GM23248 (cell line): ENCODE measurements around the gene CD177. TPM values are rescaled to one million over a fixed set of nuclear protein-coding genes. Genes with fewer than 3 reads are reported as not detected.
"Not testable (repeated sequence)": the region's sequence is repeated elsewhere in the genome, so short reads cannot be mapped to it uniquely, and the experiment has no call there.

Experiments used
- DNase-seq: peaks from one replicate; pipeline ENCODE4 v3.0.0-alpha.2; 2015
- H2AFZ ChIP-seq: fragments of 200-600 bp; sonication (generic); 2 replicates; pipeline ENCODE4 v1.6.1; 2016; ENCODE audit warnings: antibody characterized with exemption
- H3F3A ChIP-seq: fragments of 200-600 bp; sonication (generic); 2 replicates; pipeline ENCODE4 v1.6.1; 2016; ENCODE audit warnings: mild to moderate bottlenecking, antibody characterized with exemption, mixed run types; ENCODE audit not compliant: insufficient read depth
- H3K27ac ChIP-seq: fragments of 200-600 bp; sonication (generic); 2 replicates; pipeline ENCODE4 v1.5.1; 2016; ENCODE audit warnings: mild to moderate bottlenecking
- H3K27me3 ChIP-seq: fragments of 200-600 bp; sonication (generic); replicated peaks from 2 replicates; pipeline ENCODE4 v1.6.1; 2016; ENCODE audit warnings: mild to moderate bottlenecking; ENCODE audit not compliant: insufficient read depth
- H3K36me3 ChIP-seq: fragments of 200-600 bp; sonication (generic); 2 replicates; pipeline ENCODE4 v1.6.1; 2016; ENCODE audit warnings: low read depth, mild to moderate bottlenecking
- H3K4me1 ChIP-seq: fragments of 200-600 bp; sonication (generic); 2 replicates; pipeline ENCODE4 v1.6.1; 2016; ENCODE audit warnings: mild to moderate bottlenecking; ENCODE audit not compliant: insufficient read depth
- H3K4me2 ChIP-seq: fragments of 200-600 bp; sonication (generic); one replicate; pipeline ENCODE4 v1.6.1; 2016; ENCODE audit warnings: mild to moderate bottlenecking; ENCODE audit not compliant: unreplicated experiment
- H3K4me3 ChIP-seq: fragments of 200-600 bp; sonication (generic); 2 replicates; pipeline ENCODE4 v1.5.1; 2016; ENCODE audit warnings: mild to moderate bottlenecking
- H3K79me2 ChIP-seq: fragments of 200-600 bp; sonication (generic); 2 replicates; pipeline ENCODE4 v1.6.1; 2016; ENCODE audit warnings: mild to moderate bottlenecking; ENCODE audit not compliant: insufficient read depth
- H3K9ac ChIP-seq: fragments of 200-600 bp; sonication (generic); 2 replicates; pipeline ENCODE4 v1.6.1; 2016; ENCODE audit warnings: mild to moderate bottlenecking
- H3K9me2 ChIP-seq: fragments of 200-600 bp; sonication (generic); 2 replicates; pipeline ENCODE4 v1.6.1; 2016; ENCODE audit warnings: mixed run types, mild to moderate bottlenecking, moderate library complexity; ENCODE audit not compliant: insufficient read depth
- H3K9me3 ChIP-seq: fragments of 200-600 bp; sonication (generic); one replicate; pipeline ENCODE4 v1.6.1; 2017; ENCODE audit warnings: low read depth
- H4K20me1 ChIP-seq: fragments of 200-600 bp; sonication (generic); 2 replicates; pipeline ENCODE4 v1.6.0; 2016; ENCODE audit not compliant: insufficient read depth
- EZH2 ChIP-seq: fragments of 200-600 bp; sonication (generic); IDR thresholded peaks from 2 replicates; pipeline ENCODE4 v1.6.1; 2018; ENCODE audit warnings: antibody characterized with exemption, mild to moderate bottlenecking; ENCODE audit not compliant: insufficient read depth, poor library complexity, severe bottlenecking
- EZH2phosphoT487 ChIP-seq: fragments of 200-600 bp; sonication (generic); IDR thresholded peaks from 2 replicates; pipeline ENCODE4 v1.6.1; 2018; ENCODE audit warnings: antibody characterized with exemption, moderate library complexity, mild to moderate bottlenecking, low read depth; ENCODE audit not compliant: insufficient read depth
- WGBS, 2 experiments: methylation state at CpG; one replicate each; pipeline ENCODE4 v1.1.6; 2015 to 2017; ENCODE audit warnings: low lambda C conversion rate in 2 of 2, low coverage in 1 of 2; ENCODE audit errors: missing lambda C conversion rate in 2 of 2; 5-methylcytosine and 5-hydroxymethylcytosine counted together
- in situ Hi-C: fragments of 300-500 bp; cut with MboI; formaldehyde crosslinking; loops from 2 replicates; pipeline ENCODE4 v1.15.0; 2020
- polyA plus RNA-seq: library from polyadenylated mRNA; unstranded; fragments of >200 nt; fragmentation: Nextera tagmentation; extraction: Ambion mirVana; gene quantifications from 2 replicates; pipeline ENCODE4 v1.2.1, GENCODE V29; 2016
- total RNA-seq: library from RNA; depleted of rRNA; stranded (reverse); fragments of >200 nt; shearing (Covaris generic); gene quantifications from 2 replicates; pipeline ENCODE4 v1.2.3, GENCODE V29; 2014

The CD177 gene
- total and polyA plus RNA-seq, 2 experiments from 2014 or later, result 0.32 to 0.36 TPM

GRCh38 chr19:43390903-43391551 is 37.5 kb downstream of the CD177 start:
- H3K4me3 ChIP-seq, H3K4me2 ChIP-seq, H3K36me3 ChIP-seq, H3K27ac ChIP-seq, H3K9me2 ChIP-seq, DNase-seq, H3F3A ChIP-seq, H3K9me3 ChIP-seq, H2AFZ ChIP-seq, in situ Hi-C loops, H4K20me1 ChIP-seq, H3K79me2 ChIP-seq, H3K9ac ChIP-seq, H3K4me1 ChIP-seq: not testable (repeated sequence)
- 51 to 54% methylated on average over 11 of the region's 11 CpGs for WGBS, 2 experiments
- peaks cover 31% of the 10 kb centered on the region; the same call in 1 of the 2 replicates for H3K27me3 ChIP-seq

GRCh38 chr19:43391552-43391935 is 38.1 kb downstream of the CD177 start:
- H3K9me3 ChIP-seq, H3K27ac ChIP-seq, H3K79me2 ChIP-seq, H3K9me2 ChIP-seq, DNase-seq, H4K20me1 ChIP-seq, H3K4me2 ChIP-seq, H3K4me3 ChIP-seq, H2AFZ ChIP-seq, H3K9ac ChIP-seq, in situ Hi-C loops, H3K36me3 ChIP-seq, H3K4me1 ChIP-seq, H3F3A ChIP-seq: not testable (repeated sequence)
- 58 to 66% methylated on average over 6 of the region's 6 CpGs for WGBS, 2 experiments
- H3K27me3 ChIP-seq, result peaks cover 34% of the 10 kb centered on the region; the same call in 1 of the 2 replicates

GRCh38 chr19:43393501-43393900 is 40.0 kb downstream of the CD177 start:
- 19 to 21% methylated on average over 3 of the region's 3 CpGs for WGBS, 2 experiments
- H3K4me2 ChIP-seq, H3K27ac ChIP-seq, in situ Hi-C loops, H3K36me3 ChIP-seq, H3K79me2 ChIP-seq, H3K9ac ChIP-seq, H4K20me1 ChIP-seq, H3K4me3 ChIP-seq, H3K4me1 ChIP-seq, H3K9me2 ChIP-seq, H3K9me3 ChIP-seq, H3F3A ChIP-seq, H2AFZ ChIP-seq, DNase-seq: not testable (repeated sequence)
- H3K27me3 ChIP-seq, result peaks cover 37% of the 10 kb centered on the region

- Histone ChIP-seq H3K9me3 (no peaks in the 10 kb centered on the region), H3K4me2 (no peak overlapping the region), H3K9ac (no peak overlapping the region), H3K4me3 (no peak overlapping the region), H4K20me1 (no peaks in the 10 kb centered on the region), H3K4me1 (no peaks in the 10 kb centered on the region), H2AFZ (no peak overlapping the region), H3K27ac (no peak overlapping the region), H3F3A (no peaks in the 10 kb centered on the region), H3K9me2 (no peaks in the 10 kb centered on the region), H3K79me2 (no peaks in the 10 kb centered on the region), H3K36me3 (no peaks in the 10 kb centered on the region), H3K27me3 (peaks cover 49% of the 10 kb centered on the region)
- no peak for DNase-seq
- WGBS, 2 experiments, result 55 to 60% methylated on average over 6 of the region's 6 CpGs
- TF ChIP-seq EZH2phosphoT487, result no peak
- TF ChIP-seq EZH2, result no peak
- in situ Hi-C loops, result no loop called here
Observed at GRCh38 chr19:43395561-43395960, 42.1 kb downstream of the CD177 start.

- TF ChIP-seq EZH2phosphoT487 (no peak), EZH2 (no peak)
- Histone ChIP-seq H3K4me3 (no peak overlapping the region), H3K27ac (no peak overlapping the region), H3K9me3 (no peaks in the 10 kb centered on the region), H3K4me1 (no peaks in the 10 kb centered on the region), H3K27me3 (peaks cover 40% of the 10 kb centered on the region), H3K36me3 (no peaks in the 10 kb centered on the region), H2AFZ (no peak overlapping the region), H3K4me2 (no peak overlapping the region), H3K9ac (no peak overlapping the region), H3K9me2 (no peaks in the 10 kb centered on the region), H3K79me2 (no peaks in the 10 kb centered on the region), H3F3A (no peaks in the 10 kb centered on the region), H4K20me1 (no peaks in the 10 kb centered on the region)
- WGBS, 2 experiments, result 45 to 49% methylated on average over 24 of the region's 24 CpGs
- DNase-seq, result no peak
- in situ Hi-C loops, result no loop called here
Observed at GRCh38 chr19:43406297-43406696, 52.8 kb downstream of the CD177 start.
